Upper lobe of left lung (tissue), 6 donors: ENCODE results near the gene KISS1R. TPM values are rescaled to one million over a fixed set of nuclear protein-coding genes. Genes with fewer than 3 reads are reported as not detected.

Experiments used
- ATAC-seq, 2 donors: fragments of 200-7000 bp; cut with Tn5 transposase; one replicate each; pipeline ENCODE4 v1.9.1; 2022; ENCODE audit warnings: mild to moderate bottlenecking in 2 of 2, moderate library complexity in 2 of 2; ENCODE audit not compliant: low FRiP score in 2 of 2
- DNase-seq, 2 donors: peaks; one replicate each; pipeline ENCODE4 v3.0.0-alpha.2; 2019 to 2020
- H3K27ac ChIP-seq, 4 donors: fragments of 200-600 bp; sonication (generic); one replicate each; pipeline ENCODE4 v1.5.1; 2016 to 2019
- H3K27me3 ChIP-seq, 4 donors: fragments of 200-600 bp; sonication (generic); one replicate each; pipeline ENCODE4 v1.5.1; 2017 to 2019
- H3K36me3 ChIP-seq, 4 donors: fragments of 200-600 bp; sonication (generic); one replicate each; pipeline ENCODE4 v1.5.1; 2016 to 2019
- H3K4me1 ChIP-seq, 4 donors: fragments of 200-600 bp; sonication (generic); one replicate each; pipeline ENCODE4 v1.5.1; 2018 to 2019
- H3K4me3 ChIP-seq, 4 donors: fragments of 200-600 bp; sonication (generic); one replicate each; pipeline ENCODE4 v1.5.1; 2017 to 2019; ENCODE audit warnings: mild to moderate bottlenecking in 2 of 4, moderate library complexity in 1 of 4
- H3K9me3 ChIP-seq, 4 donors: fragments of 200-600 bp; sonication (generic); one replicate each; pipeline ENCODE4 v1.5.1; 2018 to 2019
- CTCF ChIP-seq, 6 experiments: fragments of 450-650 bp in 4 of 6; fragments of 200-600 bp in 2 of 6; sonication (generic) in 2 of 6; IDR thresholded peaks; one replicate each; pipeline ENCODE4 v1.5.1; 2016 to 2019; ENCODE audit warnings: antibody characterized with exemption in 6 of 6
- EP300 ChIP-seq, 4 donors: sonication (generic); formaldehyde crosslinking; IDR thresholded peaks; one replicate each; pipeline ENCODE4 v1.5.1; 2017; ENCODE audit warnings: antibody characterized with exemption in 4 of 4, control low read depth in 2 of 4
- POLR2A ChIP-seq, 4 donors: fragments of 450-650 bp; IDR thresholded peaks; one replicate each; pipeline ENCODE4 v1.5.1; 2016 to 2017; ENCODE audit warnings: antibody characterized with exemption in 4 of 4, mild to moderate bottlenecking in 2 of 4
- POLR2AphosphoS5 ChIP-seq, 2 donors: sonication (generic); formaldehyde crosslinking; IDR thresholded peaks; one replicate each; pipeline ENCODE4 v1.5.1; 2017; ENCODE audit warnings: antibody characterized with exemption in 2 of 2
- WGBS, 2 donors: methylation state at CpG; one replicate each; pipeline ENCODE4 v1.1.5; 2017 to 2018; 5-methylcytosine and 5-hydroxymethylcytosine counted together
- total RNA-seq, 6 donors: library from RNA; depleted of rRNA in 4 of 6; stranded (reverse); fragments of >200 nt in 4 of 6; gene quantifications; one replicate each; pipeline versions ENCODE4 v1.1.0 to v1.2.1, GENCODE V29; 2016 to 2021
- donor health status: DM: no; HTN: no; CAD: no; lungs with moderate emphysema.
- donor health status: DM: no; HTN: yes; CAD: no; lungs with severe emphysema.

KISS1R gene
- total RNA-seq, 6 donors from 2014 or later = not detected

GRCh38 chr19:892243-892893 lies 24.8 kb upstream of the KISS1R start:
- peak overlapping the region; percentile 89 to 95 (median 92) for H3K27ac ChIP-seq
- TF ChIP-seq POLR2A (IDR thresholded peaks at IDR 0.05) = no peak
- no peak for TF ChIP-seq CTCF (IDR thresholded peaks at IDR 0.05)
- no peak for TF ChIP-seq POLR2AphosphoS5 (IDR thresholded peaks at IDR 0.05)
- no peak for TF ChIP-seq EP300 (IDR thresholded peaks at IDR 0.05)
- WGBS, 2 donors = 7 to 8% methylated on average over 20 to 27 of the region's 27 CpGs
- peak overlapping the region; percentile 68 to 95 (median 80) for H3K4me3 ChIP-seq
- H3K27me3 ChIP-seq = no peaks in the 10 kb centered on the region
- no peak for ATAC-seq
- DNase-seq = no peak
- peaks cover 7 to 20% (median 18%) of the 10 kb centered on the region in 4 donors for H3K4me1 ChIP-seq
- no peaks in the 10 kb centered on the region for H3K9me3 ChIP-seq
- H3K36me3 ChIP-seq = peaks cover 0 to 43% (median 23%) of the 10 kb centered on the region in 4 donors

GRCh38 chr19:892894-893689 lies 24.0 kb upstream of the KISS1R start, which contains the start of the genes MED16 and RNU6-9:
MED16 (minus strand) TSS chr19:893187; CDS start chr19:891131, 2,056 bp downstream.
RNU6-9 (plus strand) TSS chr19:893484.
- peak; percentile 94 to 96 for DNase-seq
- WGBS, 2 donors = 1 to 2% methylated on average over 16 to 37 of the region's 69 CpGs
- H3K36me3 ChIP-seq = peaks cover 0 to 37% (median 22%) of the 10 kb centered on the region in 4 donors
- no peaks in the 10 kb centered on the region for H3K9me3 ChIP-seq
- H3K4me3 ChIP-seq = peak within 1 kb of the TSS; percentile 68 to 95 (median 80)
- peaks cover 7 to 20% (median 18%) of the 10 kb centered on the region in 4 donors for H3K4me1 ChIP-seq
- no peaks in the 10 kb centered on the region for H3K27me3 ChIP-seq
- peak within 1 kb of the TSS; percentile 89 to 95 (median 92) for H3K27ac ChIP-seq
- ATAC-seq = peak; percentile 93 to 98
- peak; percentile 65 to 86 for TF ChIP-seq POLR2AphosphoS5 (IDR thresholded peaks at IDR 0.05)
- TF ChIP-seq POLR2A (IDR thresholded peaks at IDR 0.05) = peak in 1 of 4 donors; percentile 75
- TF ChIP-seq CTCF (IDR thresholded peaks at IDR 0.05) = peak in 1 of 6 experiments; percentile 18
- no peak for TF ChIP-seq EP300 (IDR thresholded peaks at IDR 0.05)

DNA sequence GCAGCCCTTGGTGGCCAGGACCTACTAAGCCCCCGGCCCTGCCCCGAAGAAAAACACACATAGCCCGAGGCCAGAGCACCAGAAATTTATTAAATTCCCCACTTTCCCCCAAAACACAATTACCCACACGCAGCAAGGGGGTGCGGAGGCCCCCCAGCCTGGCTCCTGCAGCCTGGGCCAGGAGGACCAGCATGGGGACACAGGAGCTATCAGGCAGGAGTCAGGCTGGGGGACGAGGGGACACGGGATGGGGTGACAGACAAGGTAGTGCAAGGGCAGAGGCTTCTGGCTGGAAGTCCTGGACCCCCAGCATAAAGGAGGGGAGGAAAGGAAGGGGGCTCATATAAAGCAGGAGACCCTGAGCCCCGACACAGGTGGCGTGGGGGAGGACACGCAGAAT lies 20.7 kb upstream of the KISS1R start:
- no peaks in the 10 kb centered on the region for H3K9me3 ChIP-seq
- H3K27ac ChIP-seq = no peak overlapping the region
- ATAC-seq (no peak), DNase-seq (peak in 1 of 2 donors; percentile 27)
- peaks cover 0 to 33% (median 24%) of the 10 kb centered on the region in 4 donors for H3K36me3 ChIP-seq
- H3K4me1 ChIP-seq = peaks cover 3 to 14% (median 12%) of the 10 kb centered on the region in 4 donors
- 91 to 95% methylated on average over 9 to 10 of the region's 10 CpGs for WGBS, 2 donors
- no peaks in the 10 kb centered on the region for H3K27me3 ChIP-seq
- TF ChIP-seq EP300 (IDR thresholded peaks at IDR 0.05) = no peak
- TF ChIP-seq POLR2A (IDR thresholded peaks at IDR 0.05) = no peak
- H3K4me3 ChIP-seq = no peak overlapping the region

DNA sequence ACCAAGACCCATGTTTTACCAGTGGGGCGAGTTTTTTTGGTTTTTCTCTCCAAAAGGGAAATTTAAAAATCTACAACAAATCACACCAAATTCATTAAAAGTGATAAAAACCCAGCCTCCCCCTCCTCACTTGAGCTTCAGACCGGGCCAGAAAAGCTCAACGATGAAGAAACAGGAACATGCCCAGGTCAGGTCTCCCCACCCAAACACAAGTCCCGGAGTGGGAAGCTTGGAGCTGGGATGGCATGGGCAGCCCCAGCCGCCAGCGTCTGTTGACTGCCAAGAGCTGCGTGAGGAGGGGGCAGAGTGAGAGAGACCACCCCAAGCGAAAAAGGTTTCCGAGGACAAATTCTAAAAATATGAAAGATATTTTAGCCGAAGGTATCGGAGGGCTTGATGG lies 20.1 kb upstream of the KISS1R start:
- H3K4me1 ChIP-seq = peaks cover 1 to 10% (median 9%) of the 10 kb centered on the region in 4 donors
- 88 to 95% methylated on average over 11 of the region's 11 CpGs for WGBS, 2 donors
- H3K36me3 ChIP-seq = peaks cover 0 to 39% (median 30%) of the 10 kb centered on the region in 4 donors
- ATAC-seq (no peak), DNase-seq (no peak)
- H3K27me3 ChIP-seq = no peaks in the 10 kb centered on the region
- no peak overlapping the region for H3K4me3 ChIP-seq
- TF ChIP-seq POLR2A (IDR thresholded peaks at IDR 0.05) (no peak), EP300 (IDR thresholded peaks at IDR 0.05) (no peak), CTCF (IDR thresholded peaks at IDR 0.05) (no peak), POLR2AphosphoS5 (IDR thresholded peaks at IDR 0.05) (no peak)
- H3K9me3 ChIP-seq = no peaks in the 10 kb centered on the region
- no peak overlapping the region for H3K27ac ChIP-seq

GRCh38 chr19:897442-898039 lies 19.6 kb upstream of the KISS1R start:
- peaks cover 0 to 5% (median 5%) of the 10 kb centered on the region in 4 donors for H3K4me1 ChIP-seq
- TF ChIP-seq CTCF (IDR thresholded peaks at IDR 0.05) = no peak
- no peak for TF ChIP-seq POLR2AphosphoS5 (IDR thresholded peaks at IDR 0.05)
- TF ChIP-seq EP300 (IDR thresholded peaks at IDR 0.05) = no peak
- TF ChIP-seq POLR2A (IDR thresholded peaks at IDR 0.05) = no peak
- no peaks in the 10 kb centered on the region for H3K27me3 ChIP-seq
- H3K4me3 ChIP-seq = no peak overlapping the region
- no peaks in the 10 kb centered on the region for H3K9me3 ChIP-seq
- 95% methylated on average over 19 to 22 of the region's 26 CpGs for WGBS, 2 donors
- peak in 1 of 2 donors; percentile 77 for DNase-seq
- H3K27ac ChIP-seq = no peak overlapping the region
- H3K36me3 ChIP-seq = peaks cover 0 to 41% (median 30%) of the 10 kb centered on the region in 4 donors
- no peak for ATAC-seq
